SK-N-SH (cell line): ENCODE data around the gene NXPH4. TPM values are rescaled to one million over a fixed set of nuclear protein-coding genes. Genes with fewer than 3 reads are reported as not detected.

Source experiments
- CTCF ChIA-PET: fragments of 300-600, 350-600 bp; formaldehyde crosslinking; extraction: SDS; loops from one replicate; lab custom pipeline; 2021; lab: Yijun Ruan, JAX
- POLR2A ChIA-PET: fragments of 350-600 bp; sonication (Branson Sonifier 250); formaldehyde crosslinking; extraction: SDS; loops from one replicate; lab custom pipeline; 2020; ENCODE audit warnings: antibody characterized with exemption, inconsistent platforms; lab: Yijun Ruan, JAX
- DNase-seq: peaks from one replicate; pipeline ENCODE4 v3.0.0; 2012
- H2AFZ ChIP-seq: fragments of 200-600 bp; sonication (generic); 2 replicates; pipeline ENCODE4 v1.8.1; 2016; ENCODE audit warnings: antibody characterized with exemption, mild to moderate bottlenecking, low read depth
- H3F3A ChIP-seq: fragments of 200-600 bp; sonication (generic); replicated peaks from 2 replicates; pipeline ENCODE3; 2016; ENCODE audit warnings: antibody characterized with exemption, mild to moderate bottlenecking; ENCODE audit not compliant: insufficient read depth
- H3K27ac ChIP-seq, 2 experiments: fragments of 200-500 bp in 1 of 2; fragments of 200-600 bp in 1 of 2; sonication (Bioruptor generic) in 1 of 2; sonication (generic), shearing (Covaris generic) in 1 of 2; 2 replicates each; pipeline versions ENCODE4 v1.5.1 to v1.6.1; 2014 to 2016; ENCODE audit warnings: low read depth in 2 of 2, inconsistent platforms in 1 of 2, low read length in 1 of 2, mild to moderate bottlenecking in 1 of 2, mixed read lengths in 1 of 2
- H3K27me3 ChIP-seq: fragments of 200-600 bp; sonication (generic), shearing (Covaris generic); 2 replicates; pipeline ENCODE4 v1.6.1; 2016; ENCODE audit warnings: mixed run types; ENCODE audit not compliant: insufficient read depth
- H3K36me3 ChIP-seq, 2 experiments: fragments of 200-500 bp in 1 of 2; fragments of 200-600 bp in 1 of 2; sonication (Bioruptor generic) in 1 of 2; sonication (generic) in 1 of 2; replicated peaks in 1 of 2; 2 replicates each; pipeline versions ENCODE3 to v1.5.1; 2014 to 2016; ENCODE audit warnings: low read length in 1 of 2, mild to moderate bottlenecking in 1 of 2; ENCODE audit not compliant: insufficient read depth in 2 of 2, control insufficient read depth in 1 of 2
- H3K4me1 ChIP-seq, 2 experiments: fragments of 200-500 bp in 1 of 2; fragments of 200-600 bp in 1 of 2; sonication (Bioruptor generic) in 1 of 2; sonication (generic), shearing (Covaris generic) in 1 of 2; 2 replicates each; pipeline versions ENCODE4 v1.5.1 to v1.6.1; 2014 to 2016; ENCODE audit warnings: low read depth in 1 of 2, low read length in 1 of 2, mixed run types in 1 of 2; ENCODE audit not compliant: insufficient read depth in 2 of 2, control insufficient read depth in 1 of 2
- H3K4me2 ChIP-seq: fragments of 200-600 bp; sonication (generic), shearing (Covaris generic); 2 replicates; pipeline ENCODE4 v1.6.1; 2017; ENCODE audit warnings: mixed run types
- H3K4me3 ChIP-seq, 2 experiments: fragments of 200-500 bp in 1 of 2; fragments of 200-600 bp in 1 of 2; sonication (Bioruptor generic) in 1 of 2; sonication (generic), shearing (Covaris generic) in 1 of 2; 2 replicates each; pipeline versions ENCODE4 v1.5.1 to v1.8.1; 2014 to 2016; ENCODE audit warnings: low read depth in 2 of 2, inconsistent platforms in 1 of 2, low read length in 1 of 2, mild to moderate bottlenecking in 1 of 2, mixed read lengths in 1 of 2, moderate library complexity in 1 of 2
- H3K79me2 ChIP-seq: fragments of 200-600 bp; sonication (generic); 2 replicates; pipeline ENCODE4 v1.8.1; 2017; ENCODE audit warnings: mild to moderate bottlenecking; ENCODE audit not compliant: insufficient read depth
- H3K9ac ChIP-seq: fragments of 200-600 bp; sonication (generic); 2 replicates; pipeline ENCODE4 v1.6.1; 2017; ENCODE audit warnings: mixed run types
- H3K9me2 ChIP-seq: fragments of 200-600 bp; sonication (generic); 2 replicates; pipeline ENCODE4 v1.6.1; 2017; ENCODE audit warnings: mixed run types
- H3K9me3 ChIP-seq: fragments of 200-600 bp; sonication (generic); 2 replicates; pipeline ENCODE4 v1.6.1; 2017; ENCODE audit warnings: mixed run types, mild to moderate bottlenecking, moderate library complexity
- H4K20me1 ChIP-seq: fragments of 200-600 bp; sonication (generic); 2 replicates; pipeline ENCODE4 v1.6.1; 2017; ENCODE audit warnings: mild to moderate bottlenecking, mixed run types; ENCODE audit not compliant: insufficient read depth
- EP300 ChIP-seq, 2 experiments: IDR thresholded peaks; 2 replicates each; pipeline versions ENCODE4 v1.4.0 to v1.6.1; 2012; ENCODE audit warnings: borderline replicate concordance in 1 of 2, low read depth in 1 of 2, low read length in 1 of 2
- FOSL2 ChIP-seq: IDR thresholded peaks from 2 replicates; pipeline ENCODE4 v1.4.0; 2012; ENCODE audit warnings: low read depth, mild to moderate bottlenecking, moderate library complexity, borderline replicate concordance
- FOXJ3 ChIP-seq: sonication (generic); formaldehyde crosslinking; IDR thresholded peaks from 2 replicates; pipeline ENCODE4 v1.5.1; 2020; ENCODE audit warnings: mild to moderate bottlenecking, missing genetic modification reagents
- GABPA ChIP-seq: IDR thresholded peaks from 2 replicates; pipeline ENCODE4 v1.4.0; 2012; ENCODE audit warnings: low read depth, mild to moderate bottlenecking
- GATA2 ChIP-seq: sonication (generic); formaldehyde crosslinking; IDR thresholded peaks from 2 replicates; pipeline ENCODE4 v1.5.0; 2020; ENCODE audit warnings: mild to moderate bottlenecking, missing genetic modification reagents
- MEF2A ChIP-seq: IDR thresholded peaks from 2 replicates; pipeline ENCODE4 v1.4.0; 2012; ENCODE audit warnings: low read depth, borderline replicate concordance
- NFIC ChIP-seq: IDR thresholded peaks from 2 replicates; pipeline ENCODE4 v1.4.0; 2012; ENCODE audit warnings: borderline replicate concordance
- POLR2AphosphoS5 ChIP-seq: IDR thresholded peaks from 2 replicates; pipeline ENCODE4 v1.6.1; 2012; ENCODE audit warnings: low read depth, low read length
- RAD21 ChIP-seq: IDR thresholded peaks from 2 replicates; pipeline ENCODE4 v1.6.1; 2012; ENCODE audit warnings: mild to moderate bottlenecking, low read length
- RCOR1 ChIP-seq: fragments of 150-350 bp; IDR thresholded peaks from 2 replicates; pipeline ENCODE4 v1.6.1; 2017; ENCODE audit warnings: antibody characterized with exemption, low read length
- RFX5 ChIP-seq: IDR thresholded peaks from 2 replicates; pipeline ENCODE4 v1.6.1; 2012; ENCODE audit warnings: mild to moderate bottlenecking, improper control_type of control experiment, low read length
- RXRA ChIP-seq: IDR thresholded peaks from 2 replicates; pipeline ENCODE4 v1.4.0; 2012; ENCODE audit warnings: low read depth, mild to moderate bottlenecking, borderline replicate concordance
- TAF1 ChIP-seq: IDR thresholded peaks from 2 replicates; pipeline ENCODE4 v1.6.1; 2012; ENCODE audit warnings: low read depth, mild to moderate bottlenecking, low read length, moderate library complexity, borderline replicate concordance
- TCF12 ChIP-seq: IDR thresholded peaks from 2 replicates; pipeline ENCODE4 v1.4.0; 2012
- TEAD4 ChIP-seq: IDR thresholded peaks from 2 replicates; pipeline ENCODE4 v1.4.0; 2012; ENCODE audit warnings: mild to moderate bottlenecking, borderline replicate concordance; ENCODE audit not compliant: insufficient read depth
- YY1 ChIP-seq: IDR thresholded peaks from 2 replicates; pipeline ENCODE4 v1.4.0; 2012; ENCODE audit warnings: low read depth, mild to moderate bottlenecking
- WGBS: methylation state at CpG from one replicate; pipeline ENCODE4 v1.1.6; 2017; ENCODE audit warnings: low lambda C conversion rate; 5-methylcytosine and 5-hydroxymethylcytosine counted together
- polyA plus RNA-seq, 3 experiments: library from polyadenylated mRNA; depleted of rRNA; stranded (reverse); fragments of >200 nt; gene quantifications; 2 replicates each; pipeline ENCODE4 v1.2.3, GENCODE V29; 2012
- TF ChIP-seq, protein P1 (sequence below): fragments of 150-350 bp; IDR thresholded peaks from 2 replicates; pipeline ENCODE4 v1.6.1; 2016; ENCODE audit warnings: mild to moderate bottlenecking, low read depth, low read length
- TF ChIP-seq, protein P2 (sequence below): IDR thresholded peaks from 2 replicates; pipeline ENCODE4 v1.4.0; 2012; ENCODE audit warnings: low read depth, borderline replicate concordance
- TF ChIP-seq, protein P3 (sequence below): fragments of 150-350 bp; IDR thresholded peaks from 2 replicates; pipeline ENCODE4 v1.6.1; 2017; ENCODE audit warnings: antibody characterized with exemption, low read length, low read depth, borderline replicate concordance
- TF ChIP-seq, protein P4 (sequence below): IDR thresholded peaks from 2 replicates; pipeline ENCODE4 v1.6.1; 2012; ENCODE audit warnings: mild to moderate bottlenecking, low read depth, low read length, moderate library complexity

Gene NXPH4
- polyA plus RNA-seq, 1 of the 3 experiments (the other 2 are of a cell fraction) = 0.31 TPM

DNA sequence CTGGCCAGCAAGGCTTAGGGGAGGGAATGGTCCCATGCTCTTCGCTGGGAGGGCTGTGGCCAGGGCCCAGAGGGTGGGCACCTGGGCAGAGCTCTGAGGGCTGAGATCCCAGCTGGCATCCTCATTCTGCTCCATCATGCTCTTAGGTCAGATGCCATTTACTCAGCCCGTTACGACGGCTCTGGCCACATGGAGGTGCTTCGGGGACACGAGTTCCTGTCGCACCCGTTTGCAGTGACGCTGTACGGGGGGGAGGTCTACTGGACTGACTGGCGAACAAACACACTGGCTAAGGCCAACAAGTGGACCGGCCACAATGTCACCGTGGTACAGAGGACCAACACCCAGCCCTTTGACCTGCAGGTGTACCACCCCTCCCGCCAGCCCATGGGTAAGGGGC lies 38.4 kb upstream of the NXPH4 start:
- peaks cover 0 to 16% of the 10 kb centered on the region in 2 experiments; a peak in 1 of 4 replicates for H3K4me1 ChIP-seq
- H2AFZ ChIP-seq = no peak overlapping the region
- H3K9me3 ChIP-seq = no peaks in the 10 kb centered on the region
- WGBS = 87% methylated on average over 11 of the region's 14 CpGs
- TF ChIP-seq EP300 (IDR thresholded peaks at IDR 0.05; ENCODE audit: borderline replicate concordance in 1 of 2, low read depth in 1 of 2, low read length in 1 of 2) (no peak), NFIC (no peak), GABPA (no peak), FOSL2 (no peak), RCOR1 (no peak), POLR2AphosphoS5 (no peak), RXRA (no peak), GATA2 (CRISPR knock-in tag) (no peak), MEF2A (no peak)
- TF ChIP-seq, protein P1, sequence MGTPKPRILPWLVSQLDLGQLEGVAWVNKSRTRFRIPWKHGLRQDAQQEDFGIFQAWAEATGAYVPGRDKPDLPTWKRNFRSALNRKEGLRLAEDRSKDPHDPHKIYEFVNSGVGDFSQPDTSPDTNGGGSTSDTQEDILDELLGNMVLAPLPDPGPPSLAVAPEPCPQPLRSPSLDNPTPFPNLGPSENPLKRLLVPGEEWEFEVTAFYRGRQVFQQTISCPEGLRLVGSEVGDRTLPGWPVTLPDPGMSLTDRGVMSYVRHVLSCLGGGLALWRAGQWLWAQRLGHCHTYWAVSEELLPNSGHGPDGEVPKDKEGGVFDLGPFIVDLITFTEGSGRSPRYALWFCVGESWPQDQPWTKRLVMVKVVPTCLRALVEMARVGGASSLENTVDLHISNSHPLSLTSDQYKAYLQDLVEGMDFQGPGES = no peak
- DNase-seq = no peak
- ChIA-PET CTCF (interaction anchor here (14.2 to 31.5 kb wide), 2 partner anchors 17 to 52 kb away, joined by 416 to 616 read pairs; partner anchors contain the start of genes LRP1 and LRP1-AS), POLR2A (no interaction called here)
- H3K9ac ChIP-seq = no peak overlapping the region
- H3F3A ChIP-seq = peaks cover 10% of the 10 kb centered on the region
- no peaks in the 10 kb centered on the region for H3K79me2 ChIP-seq
- peaks cover 24 to 58% of the 10 kb centered on the region in 2 experiments for H3K36me3 ChIP-seq
- no peaks in the 10 kb centered on the region for H4K20me1 ChIP-seq
- no peaks in the 10 kb centered on the region for H3K9me2 ChIP-seq
- H3K4me2 ChIP-seq = no peak overlapping the region
- H3K27me3 ChIP-seq = no peaks in the 10 kb centered on the region
- H3K4me3 ChIP-seq = no peak overlapping the region
- no peak overlapping the region for H3K27ac ChIP-seq

DNA sequence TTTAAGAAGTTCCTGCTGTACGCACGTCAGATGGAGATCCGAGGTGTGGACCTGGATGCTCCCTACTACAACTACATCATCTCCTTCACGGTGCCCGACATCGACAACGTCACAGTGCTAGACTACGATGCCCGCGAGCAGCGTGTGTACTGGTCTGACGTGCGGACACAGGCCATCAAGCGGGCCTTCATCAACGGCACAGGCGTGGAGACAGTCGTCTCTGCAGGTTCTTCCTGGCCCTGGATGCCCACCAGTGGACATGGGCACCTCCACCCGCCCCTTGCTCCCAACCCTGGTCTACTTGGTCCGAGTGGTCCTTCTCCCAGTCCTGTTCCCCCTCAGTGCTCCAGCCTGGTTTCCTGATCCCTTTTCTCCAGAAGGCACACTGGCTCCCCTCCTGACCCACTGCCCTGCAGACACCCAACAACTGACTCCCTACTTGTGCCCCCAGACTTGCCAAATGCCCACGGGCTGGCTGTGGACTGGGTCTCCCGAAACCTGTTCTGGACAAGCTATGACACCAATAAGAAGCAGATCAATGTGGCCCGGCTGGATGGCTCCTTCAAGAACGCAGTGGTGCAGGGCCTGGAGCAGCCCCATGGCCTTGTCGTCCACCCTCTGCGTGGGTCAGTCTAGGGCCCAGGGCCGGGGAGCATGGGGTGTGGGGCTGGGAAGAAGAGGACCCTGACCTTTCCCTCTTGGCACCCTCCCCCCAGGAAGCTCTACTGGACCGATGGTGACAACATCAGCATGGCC lies 37.1 kb upstream of the NXPH4 start:
- no peaks in the 10 kb centered on the region for H4K20me1 ChIP-seq
- WGBS = 93% methylated on average over 25 of the region's 27 CpGs
- no peak for DNase-seq
- no peak overlapping the region for H3K27ac ChIP-seq
- H2AFZ ChIP-seq = no peak overlapping the region
- no peaks in the 10 kb centered on the region for H3K9me3 ChIP-seq
- ChIA-PET CTCF (interaction anchor here (7.6 to 31.5 kb wide), 4 partner anchors 19 to 68 kb away, joined by 52 to 616 read pairs (median 248); partner anchors contain the start of genes LRP1, LRP1-AS and STAT6), POLR2A (no interaction called here)
- H3F3A ChIP-seq = peaks cover 10% of the 10 kb centered on the region
- no peaks in the 10 kb centered on the region for H3K27me3 ChIP-seq
- no peak overlapping the region for H3K4me3 ChIP-seq
- H3K36me3 ChIP-seq = peaks cover 30 to 68% of the 10 kb centered on the region in 2 experiments
- H3K4me1 ChIP-seq = peaks cover 0 to 16% of the 10 kb centered on the region in 2 experiments; a peak in 1 of 4 replicates
- no peaks in the 10 kb centered on the region for H3K79me2 ChIP-seq
- no peaks in the 10 kb centered on the region for H3K9me2 ChIP-seq
- no peak overlapping the region for H3K9ac ChIP-seq
- no peak overlapping the region for H3K4me2 ChIP-seq
- TF ChIP-seq, protein P2, sequence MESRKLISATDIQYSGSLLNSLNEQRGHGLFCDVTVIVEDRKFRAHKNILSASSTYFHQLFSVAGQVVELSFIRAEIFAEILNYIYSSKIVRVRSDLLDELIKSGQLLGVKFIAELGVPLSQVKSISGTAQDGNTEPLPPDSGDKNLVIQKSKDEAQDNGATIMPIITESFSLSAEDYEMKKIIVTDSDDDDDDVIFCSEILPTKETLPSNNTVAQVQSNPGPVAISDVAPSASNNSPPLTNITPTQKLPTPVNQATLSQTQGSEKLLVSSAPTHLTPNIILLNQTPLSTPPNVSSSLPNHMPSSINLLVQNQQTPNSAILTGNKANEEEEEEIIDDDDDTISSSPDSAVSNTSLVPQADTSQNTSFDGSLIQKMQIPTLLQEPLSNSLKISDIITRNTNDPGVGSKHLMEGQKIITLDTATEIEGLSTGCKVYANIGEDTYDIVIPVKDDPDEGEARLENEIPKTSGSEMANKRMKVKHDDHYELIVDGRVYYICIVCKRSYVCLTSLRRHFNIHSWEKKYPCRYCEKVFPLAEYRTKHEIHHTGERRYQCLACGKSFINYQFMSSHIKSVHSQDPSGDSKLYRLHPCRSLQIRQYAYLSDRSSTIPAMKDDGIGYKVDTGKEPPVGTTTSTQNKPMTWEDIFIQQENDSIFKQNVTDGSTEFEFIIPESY = no peak
- TF ChIP-seq TEAD4 (no peak), YY1 (no peak), MEF2A (no peak), TCF12 (no peak), RAD21 (no peak), RFX5 (no peak), TAF1 (no peak), FOXJ3 (CRISPR knock-in tag) (no peak)
- TF ChIP-seq, protein P3, sequence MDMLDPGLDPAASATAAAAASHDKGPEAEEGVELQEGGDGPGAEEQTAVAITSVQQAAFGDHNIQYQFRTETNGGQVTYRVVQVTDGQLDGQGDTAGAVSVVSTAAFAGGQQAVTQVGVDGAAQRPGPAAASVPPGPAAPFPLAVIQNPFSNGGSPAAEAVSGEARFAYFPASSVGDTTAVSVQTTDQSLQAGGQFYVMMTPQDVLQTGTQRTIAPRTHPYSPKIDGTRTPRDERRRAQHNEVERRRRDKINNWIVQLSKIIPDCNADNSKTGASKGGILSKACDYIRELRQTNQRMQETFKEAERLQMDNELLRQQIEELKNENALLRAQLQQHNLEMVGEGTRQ = no peak
- TF ChIP-seq, protein P4, sequence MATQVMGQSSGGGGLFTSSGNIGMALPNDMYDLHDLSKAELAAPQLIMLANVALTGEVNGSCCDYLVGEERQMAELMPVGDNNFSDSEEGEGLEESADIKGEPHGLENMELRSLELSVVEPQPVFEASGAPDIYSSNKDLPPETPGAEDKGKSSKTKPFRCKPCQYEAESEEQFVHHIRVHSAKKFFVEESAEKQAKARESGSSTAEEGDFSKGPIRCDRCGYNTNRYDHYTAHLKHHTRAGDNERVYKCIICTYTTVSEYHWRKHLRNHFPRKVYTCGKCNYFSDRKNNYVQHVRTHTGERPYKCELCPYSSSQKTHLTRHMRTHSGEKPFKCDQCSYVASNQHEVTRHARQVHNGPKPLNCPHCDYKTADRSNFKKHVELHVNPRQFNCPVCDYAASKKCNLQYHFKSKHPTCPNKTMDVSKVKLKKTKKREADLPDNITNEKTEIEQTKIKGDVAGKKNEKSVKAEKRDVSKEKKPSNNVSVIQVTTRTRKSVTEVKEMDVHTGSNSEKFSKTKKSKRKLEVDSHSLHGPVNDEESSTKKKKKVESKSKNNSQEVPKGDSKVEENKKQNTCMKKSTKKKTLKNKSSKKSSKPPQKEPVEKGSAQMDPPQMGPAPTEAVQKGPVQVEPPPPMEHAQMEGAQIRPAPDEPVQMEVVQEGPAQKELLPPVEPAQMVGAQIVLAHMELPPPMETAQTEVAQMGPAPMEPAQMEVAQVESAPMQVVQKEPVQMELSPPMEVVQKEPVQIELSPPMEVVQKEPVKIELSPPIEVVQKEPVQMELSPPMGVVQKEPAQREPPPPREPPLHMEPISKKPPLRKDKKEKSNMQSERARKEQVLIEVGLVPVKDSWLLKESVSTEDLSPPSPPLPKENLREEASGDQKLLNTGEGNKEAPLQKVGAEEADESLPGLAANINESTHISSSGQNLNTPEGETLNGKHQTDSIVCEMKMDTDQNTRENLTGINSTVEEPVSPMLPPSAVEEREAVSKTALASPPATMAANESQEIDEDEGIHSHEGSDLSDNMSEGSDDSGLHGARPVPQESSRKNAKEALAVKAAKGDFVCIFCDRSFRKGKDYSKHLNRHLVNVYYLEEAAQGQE = no peak
